ENCODE results near the gene GLCE. TPM values are rescaled to one million over a fixed set of nuclear protein-coding genes. Genes with fewer than 3 reads are reported as not detected.

The GLCE gene
- total RNA-seq, 1 donor from 2014 or later = 8.5 TPM

DNA sequence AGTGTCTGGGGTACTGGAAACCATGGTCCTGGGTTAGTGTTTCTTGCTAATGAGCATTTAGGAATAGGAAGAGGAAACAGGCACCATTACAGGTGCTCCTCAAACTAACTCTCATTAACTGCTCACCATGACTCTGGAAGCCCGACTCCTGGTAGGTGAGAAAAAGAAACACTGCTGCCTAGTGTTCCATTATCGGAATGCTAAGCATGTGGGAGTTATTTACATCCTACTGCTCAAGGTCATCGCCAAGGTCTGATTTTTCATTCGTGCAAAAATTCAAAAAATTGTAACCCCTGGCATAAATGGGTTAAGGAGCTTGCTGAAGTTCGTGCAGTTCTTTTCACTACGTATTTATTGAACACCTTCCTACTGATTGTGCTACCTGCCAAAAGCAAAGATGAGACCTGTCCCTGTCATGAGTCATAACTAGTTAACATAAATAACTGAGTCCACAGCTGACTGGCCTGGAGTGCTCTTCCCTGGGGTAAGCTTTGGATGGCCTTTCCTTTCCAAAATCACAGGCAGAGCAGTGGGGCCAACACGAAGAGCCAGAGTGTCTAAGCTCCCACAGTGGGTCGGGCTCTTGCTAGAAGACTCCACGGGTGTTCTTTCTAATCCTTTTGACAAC lies 115.6 kb downstream of the GLCE start:
- peaks cover 6% of the 10 kb centered on the region for H3K27me3 Mint-ChIP-seq (ENCODE audit: unreplicated experiment)
- H3K27ac Mint-ChIP-seq (ENCODE audit: unreplicated experiment) = no peak overlapping the region
- H3K9me3 Mint-ChIP-seq (ENCODE audit: unreplicated experiment) = no peaks in the 10 kb centered on the region
- H3K4me3 Mint-ChIP-seq (ENCODE audit: unreplicated experiment) = no peak overlapping the region
- peaks cover 15% of the 10 kb centered on the region for H3K4me1 Mint-ChIP-seq (ENCODE audit: unreplicated experiment)
- no peaks in the 10 kb centered on the region for H3K36me3 Mint-ChIP-seq (ENCODE audit: low read depth, unreplicated experiment)
- TF ChIP-seq, protein P1, sequence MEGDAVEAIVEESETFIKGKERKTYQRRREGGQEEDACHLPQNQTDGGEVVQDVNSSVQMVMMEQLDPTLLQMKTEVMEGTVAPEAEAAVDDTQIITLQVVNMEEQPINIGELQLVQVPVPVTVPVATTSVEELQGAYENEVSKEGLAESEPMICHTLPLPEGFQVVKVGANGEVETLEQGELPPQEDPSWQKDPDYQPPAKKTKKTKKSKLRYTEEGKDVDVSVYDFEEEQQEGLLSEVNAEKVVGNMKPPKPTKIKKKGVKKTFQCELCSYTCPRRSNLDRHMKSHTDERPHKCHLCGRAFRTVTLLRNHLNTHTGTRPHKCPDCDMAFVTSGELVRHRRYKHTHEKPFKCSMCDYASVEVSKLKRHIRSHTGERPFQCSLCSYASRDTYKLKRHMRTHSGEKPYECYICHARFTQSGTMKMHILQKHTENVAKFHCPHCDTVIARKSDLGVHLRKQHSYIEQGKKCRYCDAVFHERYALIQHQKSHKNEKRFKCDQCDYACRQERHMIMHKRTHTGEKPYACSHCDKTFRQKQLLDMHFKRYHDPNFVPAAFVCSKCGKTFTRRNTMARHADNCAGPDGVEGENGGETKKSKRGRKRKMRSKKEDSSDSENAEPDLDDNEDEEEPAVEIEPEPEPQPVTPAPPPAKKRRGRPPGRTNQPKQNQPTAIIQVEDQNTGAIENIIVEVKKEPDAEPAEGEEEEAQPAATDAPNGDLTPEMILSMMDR (IDR thresholded peaks at IDR 0.05; ENCODE audit: unreplicated experiment) = no peak
- DNase-seq (ENCODE audit: low spot score) = no peak

DNA sequence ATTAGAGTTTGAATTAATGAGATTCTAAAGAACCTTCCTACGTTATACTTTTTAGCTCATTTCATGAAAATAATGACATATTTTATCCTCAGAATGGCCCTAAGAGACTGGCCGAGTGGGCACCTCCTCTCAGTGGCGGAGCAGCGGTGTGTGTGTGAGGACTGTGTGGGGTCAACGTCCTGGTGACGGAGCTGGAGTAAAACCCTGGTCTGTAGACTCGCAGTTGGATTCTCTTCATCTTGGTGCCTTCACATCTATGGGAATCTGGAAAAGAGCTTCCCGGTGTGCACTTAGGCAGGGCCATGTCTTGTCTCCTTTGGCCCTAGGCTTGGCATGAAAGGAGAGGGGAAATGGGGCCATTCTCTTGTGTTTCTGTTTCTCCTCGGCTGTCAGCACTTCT lies 116.9 kb downstream of the GLCE start:
- no peaks in the 10 kb centered on the region for H3K9me3 Mint-ChIP-seq (ENCODE audit: unreplicated experiment)
- TF ChIP-seq, protein P1 (IDR thresholded peaks at IDR 0.05; ENCODE audit: unreplicated experiment) = no peak
- peaks cover 11% of the 10 kb centered on the region for H3K4me1 Mint-ChIP-seq (ENCODE audit: unreplicated experiment)
- peaks cover 6% of the 10 kb centered on the region for H3K27me3 Mint-ChIP-seq (ENCODE audit: unreplicated experiment)
- H3K27ac Mint-ChIP-seq (ENCODE audit: unreplicated experiment) = no peak overlapping the region
- no peak for DNase-seq (ENCODE audit: low spot score)
- H3K4me3 Mint-ChIP-seq (ENCODE audit: unreplicated experiment) = no peak overlapping the region
- H3K36me3 Mint-ChIP-seq (ENCODE audit: low read depth, unreplicated experiment) = no peaks in the 10 kb centered on the region

DNA sequence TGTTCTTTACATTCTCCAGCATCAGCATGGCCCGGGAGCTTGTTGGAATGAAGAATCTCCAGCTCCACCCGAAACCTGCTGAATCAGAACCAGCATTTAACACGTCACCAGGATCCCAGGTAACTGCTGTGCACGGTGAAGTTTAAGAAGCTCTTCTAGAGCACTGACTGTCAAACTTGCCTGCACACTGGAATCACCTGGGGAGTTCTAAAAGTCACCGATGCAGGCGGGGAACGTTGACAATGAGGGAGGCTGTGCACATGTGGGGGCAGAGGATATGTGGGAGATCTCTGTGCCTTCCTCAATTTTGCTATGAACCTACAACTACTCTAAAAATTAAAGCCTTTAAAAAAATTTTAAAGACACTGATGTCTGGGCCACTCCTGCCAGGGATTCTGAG lies 119.2 kb downstream of the GLCE start:
- no peaks in the 10 kb centered on the region for H3K36me3 Mint-ChIP-seq (ENCODE audit: low read depth, unreplicated experiment)
- no peak overlapping the region for H3K4me3 Mint-ChIP-seq (ENCODE audit: unreplicated experiment)
- H3K27ac Mint-ChIP-seq (ENCODE audit: unreplicated experiment) = no peak overlapping the region
- TF ChIP-seq, protein P1 (IDR thresholded peaks at IDR 0.05; ENCODE audit: unreplicated experiment) = no peak
- H3K27me3 Mint-ChIP-seq (ENCODE audit: unreplicated experiment) = peaks cover 6% of the 10 kb centered on the region
- DNase-seq (ENCODE audit: low spot score) = no peak
- no peaks in the 10 kb centered on the region for H3K9me3 Mint-ChIP-seq (ENCODE audit: unreplicated experiment)
- peaks cover 7% of the 10 kb centered on the region for H3K4me1 Mint-ChIP-seq (ENCODE audit: unreplicated experiment)

DNA sequence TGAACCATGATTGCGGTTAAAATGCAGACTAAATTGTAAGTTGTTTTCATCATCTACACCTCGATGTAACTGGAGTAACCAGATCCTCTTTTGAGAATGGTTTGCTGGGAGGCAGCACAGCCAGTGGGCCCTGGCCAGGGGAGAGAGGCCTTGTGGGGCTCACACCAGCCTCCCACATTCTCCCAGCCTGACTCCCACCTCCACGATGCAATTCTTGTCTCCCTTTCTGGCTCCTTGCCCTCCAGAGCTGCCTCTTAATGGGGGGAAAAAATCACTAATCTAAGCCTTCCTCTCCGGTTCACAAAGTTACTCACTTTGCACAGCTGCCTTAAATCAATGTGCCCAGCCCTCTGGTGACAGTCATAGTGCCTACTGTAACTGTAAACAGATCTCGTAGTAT lies 120.3 kb downstream of the GLCE start:
- Mint-ChIP-seq H3K4me1 (ENCODE audit: unreplicated experiment) (peaks cover 7% of the 10 kb centered on the region), H3K4me3 (ENCODE audit: unreplicated experiment) (no peak overlapping the region), H3K9me3 (ENCODE audit: unreplicated experiment) (no peaks in the 10 kb centered on the region), H3K27me3 (ENCODE audit: unreplicated experiment) (peaks cover 6% of the 10 kb centered on the region), H3K27ac (ENCODE audit: unreplicated experiment) (no peak overlapping the region), H3K36me3 (ENCODE audit: low read depth, unreplicated experiment) (no peaks in the 10 kb centered on the region)
- TF ChIP-seq, protein P1 (IDR thresholded peaks at IDR 0.05; ENCODE audit: unreplicated experiment) = no peak
- DNase-seq (ENCODE audit: low spot score) = no peak

DNA sequence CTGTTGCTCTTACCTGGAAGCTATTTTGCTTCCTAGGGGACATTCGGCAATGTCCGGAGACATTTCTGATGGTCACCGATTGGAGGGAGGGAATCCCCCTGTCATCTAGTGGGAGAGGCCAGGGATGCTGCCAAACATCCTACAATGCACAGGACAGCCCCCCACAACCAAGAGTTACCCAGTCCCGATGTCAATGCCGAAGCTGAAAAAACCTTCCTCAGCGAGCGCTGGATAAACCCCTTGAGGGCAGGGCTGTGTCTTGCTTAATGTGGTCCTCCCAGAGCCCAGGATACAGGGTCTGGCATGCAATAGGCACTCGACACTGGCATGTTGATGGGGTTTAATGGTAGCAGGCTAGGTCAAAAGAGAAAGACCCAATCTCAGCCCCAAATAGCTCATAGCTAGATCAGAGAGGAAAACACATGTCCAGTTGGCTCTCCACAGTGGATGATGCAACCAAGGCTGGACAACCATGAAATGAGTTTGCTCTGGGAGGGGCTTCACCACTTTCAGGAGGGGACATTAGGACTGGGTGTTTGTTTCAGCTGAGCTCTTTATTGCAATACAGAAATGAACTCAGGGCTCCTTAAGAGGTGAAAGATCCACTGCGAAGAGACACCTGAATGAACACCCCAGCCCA lies 121.8 kb downstream of the GLCE start:
- H3K4me3 Mint-ChIP-seq (ENCODE audit: unreplicated experiment) = no peak overlapping the region

More for the DNA sequence above, 121.8 kb downstream of the GLCE start:
- TF ChIP-seq, protein P1 (IDR thresholded peaks at IDR 0.05; ENCODE audit: unreplicated experiment) = no peak
- DNase-seq (ENCODE audit: low spot score) = no peak
- Mint-ChIP-seq H3K27me3 (ENCODE audit: unreplicated experiment) (peaks cover 9% of the 10 kb centered on the region), H3K27ac (ENCODE audit: unreplicated experiment) (no peak overlapping the region), H3K4me1 (ENCODE audit: unreplicated experiment) (peaks cover 7% of the 10 kb centered on the region), H3K36me3 (ENCODE audit: low read depth, unreplicated experiment) (no peaks in the 10 kb centered on the region), H3K9me3 (ENCODE audit: unreplicated experiment) (no peaks in the 10 kb centered on the region)

Measured in endothelial cell (in vitro differentiated cells).